Stomach (tissue), 4 donors: Measurements from ENCODE around the gene NYAP1.

Experiments used
- CTCF ChIP-seq, 7 experiments: fragments of 450-650 bp in 4 of 7; fragments of 200-600 bp in 3 of 7; sonication (generic) in 3 of 7; IDR thresholded peaks; one replicate each; pipeline ENCODE4 v1.5.1; 2016 to 2019; ENCODE audit warnings: antibody characterized with exemption in 7 of 7, control low read depth in 2 of 7, mild to moderate bottlenecking in 1 of 7
- POLR2A ChIP-seq, 4 donors: fragments of 450-650 bp; IDR thresholded peaks; one replicate each; pipeline ENCODE4 v1.6.1; 2016; ENCODE audit warnings: antibody characterized with exemption in 4 of 4, control low read depth in 2 of 4, mild to moderate bottlenecking in 1 of 4, moderate library complexity in 1 of 4

GRCh38 chr7:100481466-100481865 is 2.3 kb upstream of the NYAP1 start:
- TF ChIP-seq POLR2A (IDR thresholded peaks at IDR 0.05) (no peak), CTCF (IDR thresholded peaks at IDR 0.05) (no peak)
